HepG2 (cell line): ENCODE results near the gene ZNF189. TPM values are rescaled to one million over a fixed set of nuclear protein-coding genes. Genes with fewer than 3 reads are reported as not detected.
A peak's percentile ranks its signal among the peaks of the same experiment; 100 is the strongest.

ENCODE experiments used
- ATAD3A ChIP-seq: sonication (generic); formaldehyde crosslinking; IDR thresholded peaks from 2 replicates; pipeline ENCODE4 v1.4.0; 2020; ENCODE audit warnings: missing genetic modification reagents
- BHLHE40 ChIP-seq: IDR thresholded peaks from 2 replicates; pipeline ENCODE4 v1.6.1; 2011; ENCODE audit warnings: low read length, improper control_type of control experiment
- DBP ChIP-seq: sonication (generic); formaldehyde crosslinking; IDR thresholded peaks from 2 replicates; pipeline ENCODE4 v1.4.0; 2020; ENCODE audit warnings: missing genetic modification reagents; ENCODE audit errors: not compliant biosample characterization
- DNMT3B ChIP-seq: conservative IDR thresholded peaks from 2 replicates; pipeline ENCODE4 v1.6.1; 2016; ENCODE audit warnings: missing biosample characterization, control low read depth
- FOSL2 ChIP-seq: sonication (generic); formaldehyde crosslinking; IDR thresholded peaks from 2 replicates; pipeline ENCODE4 v1.4.0; 2020; ENCODE audit warnings: missing genetic modification reagents
- FOXO4 ChIP-seq: sonication (generic); formaldehyde crosslinking; conservative IDR thresholded peaks from 2 replicates; pipeline ENCODE4 v1.8.1; 2023; ENCODE audit warnings: missing genetic modification reagents
- GATAD2A ChIP-seq: IDR thresholded peaks from 2 replicates; pipeline ENCODE4 v1.6.1; 2016
- JARID2 ChIP-seq: sonication (generic); formaldehyde crosslinking; IDR thresholded peaks from 2 replicates; pipeline ENCODE4 v1.8.1; 2023; ENCODE audit warnings: missing genetic modification reagents, inconsistent platforms; ENCODE audit not compliant: insufficient replicate concordance
- NCOR1 ChIP-seq: fragments of 200-600 bp; sonication (generic); IDR thresholded peaks from 2 replicates; pipeline ENCODE4 v1.7.0; 2017; ENCODE audit warnings: antibody characterized with exemption, low read length, borderline replicate concordance
- NFKBIZ ChIP-seq: IDR thresholded peaks from 2 replicates; pipeline ENCODE4 v1.6.1; 2018; ENCODE audit warnings: missing genetic modification reagents, missing compliant biosample characterization
- SIN3A ChIP-seq: IDR thresholded peaks from 2 replicates; pipeline ENCODE4 v1.6.1; 2011; ENCODE audit warnings: low read depth, mild to moderate bottlenecking, control low read depth, low read length, borderline replicate concordance
- SIX4 ChIP-seq: sonication (generic); formaldehyde crosslinking; IDR thresholded peaks from 2 replicates; pipeline ENCODE4 v1.4.0; 2020; ENCODE audit warnings: missing genetic modification reagents
- SRSF9 ChIP-seq: fragments of 200-400 bp; formaldehyde crosslinking; IDR thresholded peaks from 2 replicates; pipeline ENCODE4 v1.6.1; 2018; ENCODE audit warnings: borderline replicate concordance, mild to moderate bottlenecking, low read depth, low read length; ENCODE audit not compliant: insufficient read depth, poor library complexity, severe bottlenecking
- TCF12 ChIP-seq, 2 experiments: fragments of 450-650 bp in 1 of 2; sonication (generic) in 1 of 2; formaldehyde crosslinking in 1 of 2; IDR thresholded peaks; 2 replicates each; pipeline versions ENCODE4 v1.6.1 to v1.8.0; 2017 to 2022; ENCODE audit warnings: antibody characterized with exemption in 1 of 2, mild to moderate bottlenecking in 1 of 2, missing genetic modification reagents in 1 of 2, moderate library complexity in 1 of 2
- TSC22D2 ChIP-seq: sonication (generic); formaldehyde crosslinking; IDR thresholded peaks from 2 replicates; pipeline ENCODE4 v1.5.1; 2020; ENCODE audit warnings: missing genetic modification reagents, mild to moderate bottlenecking, borderline replicate concordance
- YEATS4 ChIP-seq: sonication (generic); formaldehyde crosslinking; IDR thresholded peaks from 2 replicates; pipeline ENCODE4 v1.4.0; 2020; ENCODE audit warnings: missing genetic modification reagents, borderline replicate concordance
- ZNF687 ChIP-seq: sonication (generic); formaldehyde crosslinking; IDR thresholded peaks from 2 replicates; pipeline ENCODE4 v1.5.1; 2020; ENCODE audit warnings: mild to moderate bottlenecking, missing genetic modification reagents, moderate library complexity
- ZNF7 ChIP-seq: IDR thresholded peaks from 2 replicates; pipeline ENCODE4 v1.6.1; 2016; ENCODE audit warnings: missing biosample characterization, missing genetic modification reagents
- ZNF768 ChIP-seq: sonication (generic); formaldehyde crosslinking; IDR thresholded peaks from 2 replicates; pipeline ENCODE4 v1.4.0; 2020; ENCODE audit warnings: missing genetic modification reagents
- ZNF781 ChIP-seq: sonication (generic); formaldehyde crosslinking; IDR thresholded peaks from 2 replicates; pipeline ENCODE4 v1.5.1; 2020; ENCODE audit warnings: borderline replicate concordance, mild to moderate bottlenecking, missing genetic modification reagents; ENCODE audit errors: not compliant biosample characterization
- ZNF891 ChIP-seq: sonication (generic); formaldehyde crosslinking; IDR thresholded peaks from 2 replicates; pipeline ENCODE4 v1.5.0; 2020; ENCODE audit warnings: mild to moderate bottlenecking, missing genetic modification reagents
- polyA plus RNA-seq, 8 experiments: library from polyadenylated mRNA; depleted of rRNA in 3 of 8; stranded (reverse) in 7 of 8; unstranded in 1 of 8; fragments of >200 nt; fragmentation: Illumina TruSeq in 4 of 8; extraction: Trizol in 4 of 8; gene quantifications; 2 replicates each; pipeline versions ENCODE4 v1.2.1 to v1.2.3, GENCODE V29; 2011 to 2016; ENCODE audit warnings: low read depth in 4 of 8, missing spikeins in 1 of 8, mixed read lengths in 1 of 8; ENCODE audit not compliant: insufficient read depth in 1 of 8
- total RNA-seq, 5 experiments: library from RNA; depleted of rRNA; stranded (reverse); fragments of >200 nt; fragmentation: Illumina TruSeq; extraction: Trizol; gene quantifications; 2 replicates each; pipeline ENCODE4 v1.2.3, GENCODE V29; 2016; ENCODE audit warnings: low read depth in 1 of 5
- TF ChIP-seq, protein P1 (sequence below): sonication (generic); formaldehyde crosslinking; IDR thresholded peaks from 2 replicates; pipeline ENCODE4 v1.4.0; 2020; ENCODE audit warnings: mild to moderate bottlenecking, missing genetic modification reagents
- TF ChIP-seq, protein P2 (sequence below): sonication (generic); formaldehyde crosslinking; IDR thresholded peaks from 2 replicates; pipeline ENCODE4 v1.8.1; 2023; ENCODE audit warnings: mild to moderate bottlenecking, missing genetic modification reagents

Gene ZNF189
- total and polyA plus RNA-seq, 2 of the 13 experiments (the other 11 are each of a cell fraction or from before 2014, with no cell fraction given): 8.4 to 50.0 TPM

- 0 out of 2 replicates have a peak, but pooled peaks have one; percentile 66 for TF ChIP-seq TSC22D2
- TF ChIP-seq BHLHE40: no peak
- TF ChIP-seq ATAD3A (CRISPR knock-in tag): no peak
- TF ChIP-seq FOXO4 (CRISPR knock-in tag): no peak
- TF ChIP-seq DBP: no peak
- 0 out of 2 replicates have a peak, but pooled peaks have one; percentile 57 for TF ChIP-seq NFKBIZ (CRISPR knock-in tag)
- TF ChIP-seq DNMT3B (CRISPR knock-in tag): no peak; the same call in 1 of the 2 replicates
- no peak for TF ChIP-seq SRSF9
- peak; percentile 92 for TF ChIP-seq GATAD2A
- no peak for TF ChIP-seq ZNF687 (CRISPR knock-in tag)
- no peak for TF ChIP-seq TCF12 (IDR thresholded peaks at IDR 0.05)
- peak; percentile 25; the same call in 1 of the 2 replicates for TF ChIP-seq TCF12 (CRISPR knock-in tag; IDR thresholded peaks at IDR 0.05)
- no peak for TF ChIP-seq SIN3A
- no peak for TF ChIP-seq ZNF7 (CRISPR knock-in tag)
- TF ChIP-seq SIX4 (CRISPR knock-in tag): 0 out of 2 replicates have a peak, but pooled peaks have one; percentile 4
- TF ChIP-seq JARID2 (CRISPR knock-in tag): no peak
- TF ChIP-seq YEATS4: peak; percentile 73
- TF ChIP-seq, protein P1, sequence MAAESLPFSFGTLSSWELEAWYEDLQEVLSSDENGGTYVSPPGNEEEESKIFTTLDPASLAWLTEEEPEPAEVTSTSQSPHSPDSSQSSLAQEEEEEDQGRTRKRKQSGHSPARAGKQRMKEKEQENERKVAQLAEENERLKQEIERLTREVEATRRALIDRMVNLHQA (CRISPR knock-in tag): no peak
- TF ChIP-seq ZNF781 (CRISPR knock-in tag): no peak
- no peak for TF ChIP-seq ZNF891 (CRISPR knock-in tag)
- TF ChIP-seq ZNF768 (CRISPR knock-in tag): no peak
- peak; percentile 37 for TF ChIP-seq NCOR1
- TF ChIP-seq, protein P2, sequence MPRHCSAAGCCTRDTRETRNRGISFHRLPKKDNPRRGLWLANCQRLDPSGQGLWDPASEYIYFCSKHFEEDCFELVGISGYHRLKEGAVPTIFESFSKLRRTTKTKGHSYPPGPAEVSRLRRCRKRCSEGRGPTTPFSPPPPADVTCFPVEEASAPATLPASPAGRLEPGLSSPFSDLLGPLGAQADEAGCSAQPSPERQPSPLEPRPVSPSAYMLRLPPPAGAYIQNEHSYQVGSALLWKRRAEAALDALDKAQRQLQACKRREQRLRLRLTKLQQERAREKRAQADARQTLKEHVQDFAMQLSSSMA (CRISPR knock-in tag): no peak
- no peak for TF ChIP-seq FOSL2 (CRISPR knock-in tag)
These were observed 46.8 kb downstream of the ZNF189 start (continued) for GRCh38 chr9:101445353-101446029.
